GM13977 (cell line): Measurements from ENCODE around the gene SHISAL2B.

Experiments used
- DNase-seq: peaks from one replicate; pipeline ENCODE4 v3.0.0; 2012; ENCODE audit warnings: low spot score
- in situ Hi-C: fragments of 300-500 bp; cut with MboI; formaldehyde crosslinking; loops from one replicate; pipeline ENCODE4 v1.12.0; 2022; ENCODE audit warnings: low sequenced_read_pairs, low pct_unique_long_range_greater_than_20kb, mixed read lengths, inconsistent platforms; ENCODE audit not compliant: unreplicated experiment
- TF ChIP-seq, protein P1 (sequence below): IDR thresholded peaks from 2 replicates; pipeline ENCODE4 v1.5.1; 2012; ENCODE audit warnings: mild to moderate bottlenecking, control low read depth; ENCODE audit not compliant: insufficient read depth; ENCODE audit errors: extremely low read depth, missing control alignments

Gene SHISAL2B

DNA sequence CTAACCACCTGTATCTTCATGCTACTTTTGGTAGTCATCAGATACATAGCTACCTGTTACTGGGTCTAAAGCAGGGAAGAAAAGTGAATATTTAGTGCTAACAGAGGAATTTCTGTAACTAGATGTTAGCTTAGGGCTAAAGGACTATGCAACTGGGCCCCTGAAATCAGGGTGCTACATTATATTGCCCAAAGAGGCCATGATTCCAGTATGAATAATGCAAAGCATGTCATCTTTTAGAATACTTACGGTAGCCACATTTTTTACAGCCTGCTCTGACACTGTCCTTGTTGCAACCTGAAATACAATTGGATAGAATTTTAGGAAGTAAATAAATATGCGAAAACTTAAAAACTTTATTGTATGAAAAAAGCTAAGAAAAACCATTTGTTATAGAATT, 63.8 kb downstream of the SHISAL2B start:
- DNase-seq: no peak
- in situ Hi-C loops: no loop called here
- TF ChIP-seq, protein P1, sequence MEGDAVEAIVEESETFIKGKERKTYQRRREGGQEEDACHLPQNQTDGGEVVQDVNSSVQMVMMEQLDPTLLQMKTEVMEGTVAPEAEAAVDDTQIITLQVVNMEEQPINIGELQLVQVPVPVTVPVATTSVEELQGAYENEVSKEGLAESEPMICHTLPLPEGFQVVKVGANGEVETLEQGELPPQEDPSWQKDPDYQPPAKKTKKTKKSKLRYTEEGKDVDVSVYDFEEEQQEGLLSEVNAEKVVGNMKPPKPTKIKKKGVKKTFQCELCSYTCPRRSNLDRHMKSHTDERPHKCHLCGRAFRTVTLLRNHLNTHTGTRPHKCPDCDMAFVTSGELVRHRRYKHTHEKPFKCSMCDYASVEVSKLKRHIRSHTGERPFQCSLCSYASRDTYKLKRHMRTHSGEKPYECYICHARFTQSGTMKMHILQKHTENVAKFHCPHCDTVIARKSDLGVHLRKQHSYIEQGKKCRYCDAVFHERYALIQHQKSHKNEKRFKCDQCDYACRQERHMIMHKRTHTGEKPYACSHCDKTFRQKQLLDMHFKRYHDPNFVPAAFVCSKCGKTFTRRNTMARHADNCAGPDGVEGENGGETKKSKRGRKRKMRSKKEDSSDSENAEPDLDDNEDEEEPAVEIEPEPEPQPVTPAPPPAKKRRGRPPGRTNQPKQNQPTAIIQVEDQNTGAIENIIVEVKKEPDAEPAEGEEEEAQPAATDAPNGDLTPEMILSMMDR: no peak

DNA sequence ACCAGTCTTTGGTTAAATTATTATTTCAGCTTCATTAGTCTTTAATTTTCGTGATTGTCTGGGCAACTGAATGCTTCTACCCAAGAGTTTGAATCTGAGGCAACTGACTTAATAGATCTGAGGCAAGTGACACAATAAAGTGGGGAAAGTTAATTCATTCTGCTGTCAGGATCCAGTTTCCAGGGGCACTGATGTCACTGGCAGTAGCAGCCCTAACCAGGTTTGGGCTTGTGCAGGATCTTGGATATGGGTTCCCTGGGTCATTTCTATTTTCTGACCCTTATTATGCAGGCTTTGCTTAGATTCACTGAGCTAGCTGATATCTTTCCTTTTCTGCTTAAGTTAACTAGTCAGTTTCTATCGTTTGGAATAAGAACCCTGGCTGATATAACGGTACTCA, 68.6 kb downstream of the SHISAL2B start:
- DNase-seq: no peak
- in situ Hi-C loops: no loop called here
- TF ChIP-seq, protein P1: no peak

DNA sequence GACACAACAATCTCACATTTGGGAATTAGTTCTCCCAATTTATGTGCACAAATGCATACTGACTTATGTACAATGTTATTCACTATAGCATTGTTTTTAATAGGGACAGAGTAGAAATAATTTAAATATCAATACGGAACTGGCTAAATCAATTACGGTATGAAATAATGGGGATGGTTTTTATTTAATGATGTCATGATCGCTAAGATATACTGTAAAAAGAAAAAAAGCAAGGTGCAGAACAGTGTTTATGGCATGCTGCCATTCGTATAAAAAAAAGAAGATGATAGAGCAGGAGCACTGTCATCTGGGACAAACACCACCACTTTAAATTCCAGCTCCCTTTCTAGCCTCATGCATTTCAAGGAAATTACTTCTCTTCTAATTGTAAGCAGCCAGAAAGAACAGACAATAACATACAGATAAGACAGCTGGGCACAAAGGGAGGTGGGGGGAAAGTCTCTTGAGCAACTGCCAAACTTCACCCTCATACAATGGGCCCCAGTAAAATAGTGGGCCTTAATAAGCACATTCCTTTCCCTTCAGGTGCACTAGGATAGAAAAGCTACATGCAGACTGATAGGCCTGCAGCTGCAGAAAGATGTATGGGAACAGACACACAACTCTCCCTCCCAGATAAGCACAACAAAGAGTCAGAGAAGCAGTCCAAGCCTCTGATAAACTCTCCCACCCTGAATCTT, 69.8 kb downstream of the SHISAL2B start:
- in situ Hi-C loops: no loop called here
- TF ChIP-seq, protein P1: no peak
- DNase-seq: no peak

DNA sequence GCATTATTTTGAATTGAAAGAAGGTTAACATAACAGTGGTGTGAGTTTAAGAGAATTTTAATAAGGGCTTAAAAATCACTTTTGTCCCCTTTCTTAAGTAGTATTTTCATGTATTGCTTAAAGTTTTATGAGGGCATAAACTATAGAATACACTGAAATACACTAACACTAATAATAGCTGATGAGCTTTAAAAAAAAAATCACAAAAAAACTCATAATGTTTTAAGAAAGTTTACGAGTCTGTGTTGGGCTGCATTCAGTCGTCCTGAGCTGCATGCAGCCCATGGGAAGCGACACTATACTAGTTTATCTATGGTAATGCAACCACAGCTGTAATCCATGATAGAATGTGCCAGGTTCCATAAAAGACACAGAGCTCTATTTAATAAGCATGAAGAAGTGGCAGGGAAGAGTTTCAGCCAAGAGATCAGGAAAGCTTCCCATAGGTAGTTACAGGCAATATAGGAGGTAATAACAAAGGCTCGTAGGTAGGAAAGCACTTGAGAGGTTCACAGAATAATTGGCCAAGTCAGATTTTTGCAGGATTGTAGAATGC, 73.7 kb downstream of the SHISAL2B start:
- in situ Hi-C loops: no loop called here
- TF ChIP-seq, protein P1: no peak
- DNase-seq: no peak

DNA sequence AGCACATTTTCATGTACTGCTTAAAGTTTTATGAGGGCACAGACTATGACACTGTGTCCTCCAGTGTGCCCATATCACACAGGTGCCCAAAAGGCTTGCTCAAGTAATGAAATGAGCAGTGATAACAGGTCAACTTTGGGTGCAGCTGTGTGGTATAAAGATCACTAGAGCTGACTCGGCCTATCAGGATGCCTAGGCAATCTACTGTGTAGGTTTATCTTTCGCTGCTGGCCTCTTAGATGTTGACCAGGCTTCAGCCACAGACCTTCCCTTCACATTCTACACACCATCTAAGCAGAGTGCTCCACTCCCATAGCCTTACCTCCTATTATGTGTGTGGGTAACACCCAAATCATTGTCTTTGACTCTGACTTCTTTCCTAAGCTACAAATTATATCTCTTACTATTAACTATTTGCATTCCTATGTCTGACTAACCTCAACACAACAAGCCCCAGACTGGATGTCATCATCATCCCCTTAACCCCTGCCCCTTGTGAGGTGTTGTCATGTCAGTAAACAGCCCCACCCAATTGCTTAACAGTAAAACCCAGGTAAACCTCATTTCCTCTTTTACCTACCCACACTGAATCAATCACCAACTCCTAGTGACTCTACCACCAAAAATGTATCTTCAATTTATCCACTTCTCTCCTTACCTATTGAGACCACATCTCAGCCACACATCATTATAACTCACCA, 75.7 kb downstream of the SHISAL2B start:
- TF ChIP-seq, protein P1: no peak
- no peak for DNase-seq
- in situ Hi-C loops: no loop called here

DNA sequence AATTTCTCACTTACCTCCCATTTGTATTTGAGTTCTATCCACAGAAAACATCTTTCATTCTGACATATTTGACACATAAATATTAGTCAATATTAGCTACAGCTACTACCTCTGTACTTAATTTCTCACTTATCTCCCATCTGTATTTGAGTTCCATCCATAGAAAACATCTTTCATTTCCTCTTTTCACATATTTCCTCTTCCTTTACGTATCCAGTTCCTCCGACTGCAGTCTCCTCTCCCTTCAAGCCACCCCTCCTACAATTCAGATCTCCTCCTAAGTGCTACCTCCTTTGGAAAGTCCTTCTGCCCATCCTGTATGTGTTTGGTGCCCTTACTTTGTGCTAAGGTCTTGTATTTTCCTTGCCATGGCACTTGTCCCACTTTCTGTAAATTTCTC, 76.6 kb downstream of the SHISAL2B start:
- no peak for DNase-seq
- TF ChIP-seq, protein P1: no peak
- in situ Hi-C loops: no loop called here
